Activated T-helper 1 cell treated with anti-CD3 and anti-CD28 coated beads, Interleukin-12 subunit alpha, Interleukin-12 subunit beta, Interleukin-2, Interleukin-4 antibody, amounts not matched to agents 30 ng/mL and 10 ng/mL and 1 ng/mL, durations not matched to agents 14 hours and 24 hours and 36 hours (primary cell): ENCODE measurements around the gene MCU. TPM values are rescaled to one million over a fixed set of nuclear protein-coding genes. Genes with fewer than 3 reads are reported as not detected.
"Not testable (repeated sequence)": the region's sequence is repeated elsewhere in the genome, so short reads cannot be mapped to it uniquely, and the experiment has no call there.

Experiments used
- DNase-seq: peaks from one replicate; pipeline ENCODE4 v3.0.0; 2021; ENCODE audit warnings: low spot score
- H3K27ac Mint-ChIP-seq: one replicate; pipeline ENCODE4 v1.8.0; 2021; ENCODE audit warnings: mild to moderate bottlenecking, mixed read lengths
- H3K27me3 Mint-ChIP-seq: one replicate; pipeline ENCODE4 v1.8.0; 2022; ENCODE audit warnings: mild to moderate bottlenecking, moderate library complexity, mixed read lengths; ENCODE audit not compliant: insufficient read depth
- H3K36me3 Mint-ChIP-seq: one replicate; pipeline ENCODE4 v1.8.0; 2021; ENCODE audit warnings: low read depth, mixed read lengths
- H3K4me1 Mint-ChIP-seq: one replicate; pipeline ENCODE4 v1.8.0; 2021; ENCODE audit warnings: low read depth, mixed read lengths
- H3K4me3 Mint-ChIP-seq: one replicate; pipeline ENCODE4 v1.8.0; 2021; ENCODE audit warnings: mild to moderate bottlenecking, moderate library complexity, mixed read lengths
- H3K9me3 Mint-ChIP-seq: one replicate; pipeline ENCODE4 v1.8.0; 2021; ENCODE audit warnings: mixed read lengths
- intact Hi-C: fragments of 100-400 bp; cut with micrococcal nuclease; formaldehyde crosslinking; loops from one replicate; pipeline ENCODE4 v1.15.1; 2024
- total RNA-seq: library from RNA; stranded (reverse); gene quantifications from 2 replicates; pipeline ENCODE4 v1.2.3, GENCODE V29; 2022

Gene MCU
- total RNA-seq = 12.6 and 17.5 TPM in 2 replicates

DNA sequence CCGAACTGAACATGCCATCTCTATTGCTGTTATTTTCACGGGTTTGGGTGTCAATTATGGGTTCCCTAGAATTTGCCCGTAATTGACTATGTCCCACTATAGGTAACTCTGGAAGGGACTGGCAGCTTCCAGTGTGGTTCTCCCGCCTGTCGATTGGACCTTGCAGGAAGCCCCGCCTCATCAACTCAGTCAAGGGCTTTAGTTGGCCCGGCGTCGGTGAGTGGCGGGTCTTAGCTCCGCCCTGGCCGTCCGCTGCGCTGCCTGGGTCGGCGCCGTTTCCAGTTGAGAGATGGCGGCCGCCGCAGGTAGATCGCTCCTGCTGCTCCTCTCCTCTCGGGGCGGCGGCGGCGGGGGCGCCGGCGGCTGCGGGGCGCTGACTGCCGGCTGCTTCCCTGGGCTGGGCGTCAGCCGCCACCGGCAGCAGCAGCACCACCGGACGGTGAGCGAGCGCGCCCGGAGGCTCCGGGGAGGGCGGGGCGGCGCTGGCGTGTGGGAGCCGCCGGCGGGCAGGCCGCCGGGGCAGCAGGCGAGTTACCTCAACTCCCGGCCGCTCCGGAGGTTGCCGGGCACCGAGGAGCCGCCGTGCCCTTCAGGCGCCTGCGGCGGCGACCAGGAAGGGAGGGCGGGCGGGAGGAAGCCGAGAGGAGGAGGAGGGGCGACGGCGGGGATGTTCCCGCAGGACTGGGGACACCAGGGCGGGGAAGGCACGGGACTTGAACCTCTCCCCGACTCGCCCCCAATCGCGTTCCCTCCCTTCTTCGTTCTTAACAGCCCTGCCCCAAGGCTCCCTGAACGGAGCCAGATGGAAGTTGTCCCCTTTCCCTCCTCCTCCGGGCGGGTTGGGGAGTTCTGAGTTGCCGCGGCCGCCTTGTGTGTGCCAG is at the start of gene MCU:
Gene MCU, plus strand, starts transcription at position 281 of the 881 bp plus-strand sequence. Its CDS starts 9 bp downstream, at position 290.
- peaks cover 37% of the 10 kb centered on the region for H3K4me1 Mint-ChIP-seq
- intact Hi-C loops = loop anchor here (1.0 to 10.0 kb wide), 10 partner anchors 15 to 803 kb away; partner anchors contain the start of genes DNAJB12, ECD, FAM149B1 and MICU1
- peak within 1 kb of the TSS; percentile 85 for H3K4me3 Mint-ChIP-seq
- H3K27me3 Mint-ChIP-seq = peaks cover 7% of the 10 kb centered on the region
- peak; percentile 90 for DNase-seq
- no peaks in the 10 kb centered on the region for H3K9me3 Mint-ChIP-seq
- H3K27ac Mint-ChIP-seq = peak within 1 kb of the TSS; percentile 66
- peaks cover 2% of the 10 kb centered on the region for H3K36me3 Mint-ChIP-seq

GRCh38 chr10:72642318-72642717 is 49.6 kb upstream of the MCU start:
- DNase-seq = no peak
- no peak overlapping the region for H3K27ac Mint-ChIP-seq
- no peaks in the 10 kb centered on the region for H3K36me3 Mint-ChIP-seq
- peaks cover 16% of the 10 kb centered on the region for H3K27me3 Mint-ChIP-seq
- intact Hi-C loops = no loop called here
- H3K4me3 Mint-ChIP-seq = no peak overlapping the region
- H3K9me3 Mint-ChIP-seq = no peaks in the 10 kb centered on the region
- peaks cover 7% of the 10 kb centered on the region for H3K4me1 Mint-ChIP-seq

DNA sequence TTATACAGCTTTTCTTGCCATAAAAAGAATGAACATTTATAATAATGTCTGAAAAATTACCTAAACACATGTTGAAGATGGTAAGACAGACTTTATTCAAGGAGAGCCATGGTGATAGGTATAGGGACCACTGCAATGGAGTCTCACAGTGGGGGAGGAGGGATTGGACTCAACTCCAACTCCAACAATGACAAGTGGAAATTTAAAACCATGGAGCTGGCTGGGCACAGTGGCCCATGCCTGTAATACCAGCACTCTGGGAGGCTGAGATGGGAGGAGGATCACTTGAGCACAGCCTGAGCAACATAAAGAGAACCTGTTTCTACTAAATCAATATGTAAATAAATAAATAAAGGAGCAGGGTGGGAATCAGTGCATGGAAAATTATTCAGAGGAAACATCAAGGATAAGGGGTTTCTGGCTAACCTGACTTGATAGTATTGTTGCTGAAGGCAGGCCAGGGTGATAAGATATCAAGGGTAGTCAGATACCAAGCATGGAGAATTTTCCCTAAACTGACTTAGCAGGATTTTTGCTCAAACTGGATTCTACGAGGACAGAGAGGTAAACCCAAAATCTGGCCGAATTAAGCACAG is 46.6 kb upstream of the MCU start:
- no peak for DNase-seq
- H3K27ac Mint-ChIP-seq = no peak overlapping the region
- H3K4me3 Mint-ChIP-seq = no peak overlapping the region
- no peaks in the 10 kb centered on the region for H3K4me1 Mint-ChIP-seq
- H3K36me3 Mint-ChIP-seq = no peaks in the 10 kb centered on the region
- intact Hi-C loops = no loop called here
- peaks cover 18% of the 10 kb centered on the region for H3K27me3 Mint-ChIP-seq
- no peaks in the 10 kb centered on the region for H3K9me3 Mint-ChIP-seq

DNA sequence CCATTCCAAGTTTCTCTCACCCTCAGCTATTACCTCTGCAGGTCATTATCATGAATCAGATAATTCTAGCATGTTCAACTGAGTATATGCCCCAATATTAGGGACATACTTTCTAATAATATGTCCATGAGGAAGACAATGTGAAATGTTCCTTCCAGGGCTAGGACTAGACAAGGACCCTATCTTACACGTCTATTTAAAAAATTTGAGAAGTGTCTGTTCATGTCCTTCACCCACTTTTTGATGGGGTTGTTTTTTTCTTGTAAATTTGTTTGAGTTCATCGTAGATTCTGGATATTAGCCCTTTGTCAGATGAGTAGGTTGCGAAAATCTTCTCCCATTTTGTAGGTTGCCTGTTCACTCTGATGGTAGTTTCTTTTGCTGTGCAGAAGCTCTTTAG is 45.0 kb upstream of the MCU start:
- intact Hi-C loops, H3K9me3 Mint-ChIP-seq, H3K4me1 Mint-ChIP-seq, H3K36me3 Mint-ChIP-seq, H3K27ac Mint-ChIP-seq, DNase-seq, H3K4me3 Mint-ChIP-seq: not testable (repeated sequence)
- H3K27me3 Mint-ChIP-seq = peaks cover 14% of the 10 kb centered on the region

DNA sequence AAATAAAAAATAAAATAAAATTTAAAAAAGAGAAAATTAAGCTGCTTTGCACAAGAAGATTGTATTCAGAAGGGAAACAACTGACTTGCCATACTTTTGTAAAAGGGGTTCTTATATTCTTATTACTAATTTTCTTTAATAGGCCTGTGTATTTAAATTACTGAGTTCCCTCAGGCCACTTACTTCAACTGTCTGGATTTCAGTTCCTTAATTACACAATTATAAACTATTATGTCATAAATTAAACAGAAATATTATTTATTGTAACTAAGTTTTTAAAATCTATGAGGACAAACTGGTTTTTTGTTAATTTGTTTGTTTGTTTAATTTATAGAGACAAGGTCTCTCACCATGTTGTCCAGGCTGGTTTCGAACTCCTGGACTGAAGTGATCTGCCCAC is 43.6 kb upstream of the MCU start:
- DNase-seq = no peak
- peaks cover 13% of the 10 kb centered on the region for H3K27me3 Mint-ChIP-seq
- H3K9me3 Mint-ChIP-seq = no peaks in the 10 kb centered on the region
- H3K36me3 Mint-ChIP-seq = no peaks in the 10 kb centered on the region
- H3K27ac Mint-ChIP-seq = no peak overlapping the region
- H3K4me1 Mint-ChIP-seq = no peaks in the 10 kb centered on the region
- intact Hi-C loops = no loop called here
- H3K4me3 Mint-ChIP-seq = no peak overlapping the region

DNA sequence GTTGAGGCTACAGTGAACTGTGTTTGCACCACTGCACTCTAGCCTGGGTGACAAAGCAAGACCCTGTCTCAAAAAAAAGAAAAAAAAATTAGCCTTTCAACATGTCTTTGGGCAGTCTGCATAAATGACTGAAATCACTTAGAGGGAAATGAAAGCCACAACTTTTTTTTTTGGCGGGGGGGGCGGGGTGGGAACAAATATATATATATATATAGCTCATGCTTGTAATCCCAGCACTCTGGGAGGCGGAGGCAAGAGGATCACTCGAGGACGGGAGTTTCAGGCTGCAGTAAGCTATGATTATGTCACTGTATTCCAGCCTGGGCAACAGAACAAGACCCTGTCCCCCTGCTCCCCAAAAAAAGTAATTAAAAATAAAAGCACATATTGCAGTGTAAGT is 42.7 kb upstream of the MCU start:
- Mint-ChIP-seq H3K36me3 (no peaks in the 10 kb centered on the region), H3K27ac (no peak overlapping the region), H3K9me3 (no peaks in the 10 kb centered on the region), H3K4me3 (no peak overlapping the region), H3K4me1 (no peaks in the 10 kb centered on the region), H3K27me3 (peaks cover 13% of the 10 kb centered on the region)
- intact Hi-C loops = no loop called here
- DNase-seq = no peak

- intact Hi-C loops = no loop called here
- H3K4me1 Mint-ChIP-seq = no peaks in the 10 kb centered on the region
- H3K27me3 Mint-ChIP-seq = peaks cover 8% of the 10 kb centered on the region
- H3K36me3 Mint-ChIP-seq = no peaks in the 10 kb centered on the region
- no peak for DNase-seq
- H3K27ac Mint-ChIP-seq = no peak overlapping the region
- no peaks in the 10 kb centered on the region for H3K9me3 Mint-ChIP-seq
- no peak overlapping the region for H3K4me3 Mint-ChIP-seq
Measured at GRCh38 chr10:72653383-72654096, 38.4 kb upstream of the MCU start.

DNA sequence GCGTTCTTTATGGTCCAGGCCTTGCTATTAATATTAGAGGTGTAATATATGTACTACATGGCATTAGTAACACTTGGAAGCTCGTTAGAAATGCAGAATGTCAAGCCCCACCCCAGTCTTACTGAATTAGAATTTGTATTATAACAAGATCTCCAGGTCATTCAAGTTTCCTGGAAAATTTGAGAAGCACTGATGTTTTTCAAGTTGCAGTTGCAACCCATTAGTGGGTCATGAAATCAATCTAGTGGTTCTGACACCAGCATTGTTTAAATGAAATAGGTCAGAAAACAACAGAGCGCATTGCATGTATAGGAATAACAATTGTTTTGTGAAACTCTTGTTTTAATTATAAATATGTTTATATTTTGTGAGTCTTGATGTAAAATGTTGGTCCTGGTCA is 37.2 kb upstream of the MCU start:
- Mint-ChIP-seq H3K9me3 (no peaks in the 10 kb centered on the region), H3K4me1 (no peaks in the 10 kb centered on the region), H3K27ac (no peak overlapping the region), H3K4me3 (no peak overlapping the region), H3K36me3 (no peaks in the 10 kb centered on the region), H3K27me3 (peaks cover 9% of the 10 kb centered on the region)
- DNase-seq = no peak
- intact Hi-C loops = no loop called here

GRCh38 chr10:72658696-72659400 is 33.1 kb upstream of the MCU start:
- intact Hi-C loops = no loop called here
- Mint-ChIP-seq H3K9me3 (no peaks in the 10 kb centered on the region), H3K27ac (no peak overlapping the region), H3K4me3 (no peak overlapping the region), H3K36me3 (no peaks in the 10 kb centered on the region), H3K4me1 (no peaks in the 10 kb centered on the region), H3K27me3 (peaks cover 7% of the 10 kb centered on the region)
- DNase-seq = no peak

DNA sequence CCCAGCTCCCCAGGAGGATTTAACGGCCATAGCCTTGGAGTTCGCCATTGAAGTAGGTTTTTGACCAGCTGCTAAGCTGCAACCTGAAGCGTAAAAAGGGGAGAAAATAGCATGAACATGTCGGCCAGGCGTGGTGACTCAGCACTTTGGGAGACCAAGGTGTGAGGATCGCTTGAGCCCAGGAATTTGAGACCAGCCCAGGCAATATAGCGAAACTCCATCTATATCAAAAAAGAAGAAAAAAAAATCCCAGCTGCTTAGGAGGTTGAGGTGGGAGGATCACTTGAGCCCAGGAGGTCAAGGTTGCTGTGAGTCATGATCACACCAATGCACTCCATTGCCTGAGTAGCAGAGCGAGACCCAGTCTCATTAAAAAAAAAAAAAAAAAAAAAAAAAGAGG is 32.2 kb upstream of the MCU start:
- Mint-ChIP-seq H3K9me3 (no peaks in the 10 kb centered on the region), H3K4me1 (no peaks in the 10 kb centered on the region), H3K36me3 (no peaks in the 10 kb centered on the region), H3K27me3 (peaks cover 9% of the 10 kb centered on the region), H3K27ac (no peak overlapping the region), H3K4me3 (no peak overlapping the region)
- intact Hi-C loops = no loop called here
- no peak for DNase-seq

- no peaks in the 10 kb centered on the region for H3K36me3 Mint-ChIP-seq
- no peak overlapping the region for H3K4me3 Mint-ChIP-seq
- intact Hi-C loops = no loop called here
- peaks cover 7% of the 10 kb centered on the region for H3K27me3 Mint-ChIP-seq
- H3K27ac Mint-ChIP-seq = no peak overlapping the region
- H3K9me3 Mint-ChIP-seq = no peaks in the 10 kb centered on the region
- DNase-seq = no peak
- no peaks in the 10 kb centered on the region for H3K4me1 Mint-ChIP-seq
Measured at GRCh38 chr10:72660220-72660619, 31.7 kb upstream of the MCU start.

GRCh38 chr10:72661431-72661830 is 30.5 kb upstream of the MCU start:
- H3K9me3 Mint-ChIP-seq = no peaks in the 10 kb centered on the region
- DNase-seq = no peak
- H3K27ac Mint-ChIP-seq = no peak overlapping the region
- intact Hi-C loops = no loop called here
- no peaks in the 10 kb centered on the region for H3K4me1 Mint-ChIP-seq
- no peaks in the 10 kb centered on the region for H3K36me3 Mint-ChIP-seq
- H3K4me3 Mint-ChIP-seq = no peak overlapping the region
- H3K27me3 Mint-ChIP-seq = peaks cover 5% of the 10 kb centered on the region
